Keratinocyte (primary cell): ENCODE measurements around the gene SYPL1. TPM values are rescaled to one million over a fixed set of nuclear protein-coding genes. Genes with fewer than 3 reads are reported as not detected.

Source experiments
- DNase-seq: peaks from one replicate; pipeline ENCODE4 v3.0.0-alpha.2; 2011; ENCODE audit warnings: low read depth, missing footprints, low spot score
- FAIRE-seq: peaks from 2 replicates; lab custom pipeline; 2011; peaks lifted over from hg19 to GRCh38; lab: Jason Lieb, UNC
- H2AFZ ChIP-seq: 2 replicates; pipeline ENCODE4 v1.6.0; 2012; ENCODE audit warnings: low read length, control low read depth, inconsistent platforms; ENCODE audit not compliant: control insufficient read depth
- H3K27ac ChIP-seq: 2 replicates; pipeline ENCODE4 v1.5.1; 2011; ENCODE audit warnings: low read length; ENCODE audit not compliant: control insufficient read depth, insufficient read depth
- H3K27me3 ChIP-seq: 3 replicates; pipeline ENCODE4 v1.6.0; 2011; ENCODE audit warnings: low read length; ENCODE audit not compliant: control insufficient read depth, insufficient read depth; ENCODE audit errors: extremely low read depth
- H3K36me3 ChIP-seq, 2 experiments: 2 replicates in 1 of 2; 3 replicates in 1 of 2; pipeline ENCODE4 v1.5.1; 2011; ENCODE audit warnings: low read length in 2 of 2, mild to moderate bottlenecking in 1 of 2; ENCODE audit not compliant: control insufficient read depth in 2 of 2, insufficient read depth in 2 of 2; ENCODE audit errors: extremely low read depth in 1 of 2
- H3K4me1 ChIP-seq: 3 replicates; pipeline ENCODE4 v1.5.1; 2011; ENCODE audit warnings: low read length; ENCODE audit not compliant: control insufficient read depth, insufficient read depth; ENCODE audit errors: extremely low read depth
- H3K4me2 ChIP-seq: 3 replicates; pipeline ENCODE4 v1.6.0; 2011; ENCODE audit warnings: low read depth, low read length; ENCODE audit not compliant: control insufficient read depth, insufficient read depth; ENCODE audit errors: extremely low read depth
- H3K4me3 ChIP-seq, 3 experiments: fragments of 200-600 bp in 1 of 3; sonication (generic) in 1 of 3; 2 replicates in 2 of 3; 3 replicates in 1 of 3; pipeline ENCODE4 v1.5.1; 2011 to 2016; ENCODE audit warnings: low read length in 3 of 3, mild to moderate bottlenecking in 3 of 3, control low read depth in 2 of 3, inconsistent platforms in 1 of 3, low read depth in 1 of 3, mixed read lengths in 1 of 3, mixed run types in 1 of 3, moderate library complexity in 1 of 3; ENCODE audit not compliant: control insufficient read depth in 2 of 3, insufficient read depth in 2 of 3; ENCODE audit errors: extremely low read depth in 1 of 3
- H3K79me2 ChIP-seq: 2 replicates; pipeline ENCODE4 v1.6.0; 2012; ENCODE audit warnings: low read length; ENCODE audit not compliant: control insufficient read depth, insufficient read depth
- H3K9ac ChIP-seq: 3 replicates; pipeline ENCODE4 v1.6.0; 2011; ENCODE audit warnings: low read length; ENCODE audit not compliant: control insufficient read depth, insufficient read depth; ENCODE audit errors: extremely low read depth
- H3K9me1 ChIP-seq: 3 replicates; pipeline ENCODE4 v1.6.0; 2011; ENCODE audit warnings: low read length; ENCODE audit not compliant: control insufficient read depth, insufficient read depth; ENCODE audit errors: extremely low read depth
- H3K9me3 ChIP-seq: 2 replicates; pipeline ENCODE4 v1.5.1; 2012; ENCODE audit warnings: low read depth, low read length; ENCODE audit not compliant: control insufficient read depth
- H4K20me1 ChIP-seq: 3 replicates; pipeline ENCODE4 v1.6.0; 2011; ENCODE audit warnings: low read length; ENCODE audit not compliant: control insufficient read depth, insufficient read depth; ENCODE audit errors: extremely low read depth
- EZH2 ChIP-seq: IDR thresholded peaks from one replicate; pipeline ENCODE4 v1.6.1; 2012; ENCODE audit warnings: inconsistent platforms, mild to moderate bottlenecking, low read length, moderate library complexity
- dilution Hi-C: fragments of 300-500 bp; cut with MboI; formaldehyde crosslinking; loops from one replicate; pipeline ENCODE4 v1.7.0; 2020; ENCODE audit warnings: low sequenced_read_pairs; ENCODE audit not compliant: extremely low pct_ligation_motif_present
- polyA minus RNA-seq, 3 experiments: library from RNA; depleted of rRNA, polyadenylated mRNA; stranded (reverse); fragments of >200 nt; gene quantifications; 1 replicate in 1 of 3; 2 replicates in 1 of 3; 3 replicates in 1 of 3; pipeline ENCODE4 v1.2.3, GENCODE V29; 2011
- polyA plus RNA-seq, 5 experiments: library from polyadenylated mRNA; depleted of rRNA in 3 of 5; stranded (reverse) in 3 of 5; stranded (forward) in 1 of 5; unstranded in 1 of 5; fragments of >200 nt; gene quantifications; 1 replicate in 1 of 5; 2 replicates in 3 of 5; 3 replicates in 1 of 5; pipeline versions ENCODE4 v1.2.1 to v1.2.3, GENCODE V29; 2011 to 2012; ENCODE audit warnings: missing spikeins in 2 of 5, low read depth in 1 of 5, low replicate concordance in 1 of 5
- TF ChIP-seq, protein P1 (sequence below), 3 experiments: IDR thresholded peaks in 1 of 3; conservative IDR thresholded peaks in 1 of 3; optimal IDR thresholded peaks in 1 of 3; 2 replicates in 2 of 3; 3 replicates in 1 of 3; pipeline versions ENCODE3 to v1.5.1; 2011; ENCODE audit warnings: low read length in 3 of 3, mild to moderate bottlenecking in 3 of 3, moderate library complexity in 2 of 3, control low read depth in 1 of 3, inconsistent platforms in 1 of 3; ENCODE audit not compliant: insufficient read depth in 2 of 3; ENCODE audit errors: extremely low read depth in 1 of 3

Gene SYPL1
- polyA plus RNA-seq, result 152 to 254 TPM (median 169 TPM) in 3 replicates
- polyA plus RNA-seq (2011; ENCODE audit: low read depth), result 23.2 TPM
- polyA plus RNA-seq (2011; cell fraction: cytosol; rRNA removed), result 84.0 and 178 TPM in 2 replicates
- polyA plus RNA-seq (2011; cell fraction: nucleus; rRNA removed), result 192 and 248 TPM in 2 replicates
- polyA plus RNA-seq (2012; ENCODE audit: low replicate concordance), result 104 and 146 TPM in 2 replicates
- polyA minus RNA-seq, result 60.7 to 198 TPM (median 188 TPM) in 3 replicates
- 101 TPM for polyA minus RNA-seq (2011; cell fraction: cytosol; rRNA and poly(A)+ RNA removed)
- polyA minus RNA-seq (2011; cell fraction: nucleus; rRNA and poly(A)+ RNA removed), result 91.1 and 162 TPM in 2 replicates

DNA sequence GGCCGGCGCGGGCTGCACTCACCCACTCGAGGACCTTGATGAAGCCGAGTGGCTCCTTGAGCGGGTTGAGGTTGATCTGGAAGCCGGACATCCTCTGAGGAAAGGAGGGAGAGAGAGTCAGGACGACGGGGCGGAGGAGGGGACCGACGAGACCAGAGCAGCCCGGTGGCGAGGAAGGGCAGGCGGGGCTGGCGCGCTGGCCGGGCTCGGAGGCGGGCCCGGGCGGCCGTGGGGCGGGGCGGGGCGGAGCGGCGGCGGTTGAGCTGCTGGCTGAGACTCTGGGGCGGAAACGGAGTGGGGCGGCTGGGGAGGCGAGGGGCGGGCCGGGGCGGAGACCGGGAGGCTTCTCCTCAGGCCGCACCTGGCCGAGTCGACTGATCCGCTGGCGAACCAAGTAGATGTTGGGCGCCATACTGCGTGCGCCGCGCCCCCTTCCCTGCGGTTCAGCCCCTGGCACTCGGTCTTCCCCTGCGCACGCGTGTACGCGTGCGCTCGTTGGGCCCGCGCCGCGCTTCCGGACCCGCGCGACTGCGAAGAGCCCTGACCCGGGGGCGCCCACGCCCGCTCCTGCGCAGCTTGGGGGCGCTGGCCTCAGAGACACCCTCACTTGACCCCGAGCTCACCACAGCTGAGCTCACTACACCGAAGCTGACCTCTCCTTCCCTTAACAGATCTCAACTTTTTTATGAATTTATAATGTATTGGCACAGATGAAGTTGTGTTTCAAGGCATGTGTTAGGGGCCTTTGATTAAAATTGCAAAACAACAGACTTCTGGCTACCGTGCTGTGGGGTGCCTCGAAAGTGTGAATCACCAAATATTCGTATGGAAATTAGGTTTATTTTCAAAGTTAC, at the start of gene SYPL1:
TSS of gene SYPL1 (minus strand) at position 195 of the 854 bp plus-strand sequence. CDS start at position 91, 104 bp downstream.
- DNase-seq, result peak; percentile 69
- H3K4me2 ChIP-seq, result peak within 1 kb of the TSS; percentile 76
- peaks cover 0 to 5% of the 10 kb centered on the region in 2 experiments for H3K36me3 ChIP-seq
- H3K9me3 ChIP-seq, result no peaks in the 10 kb centered on the region
- peaks cover 47% of the 10 kb centered on the region for H3K79me2 ChIP-seq
- H3K4me1 ChIP-seq, result peaks cover 22% of the 10 kb centered on the region
- TF ChIP-seq, protein P1, sequence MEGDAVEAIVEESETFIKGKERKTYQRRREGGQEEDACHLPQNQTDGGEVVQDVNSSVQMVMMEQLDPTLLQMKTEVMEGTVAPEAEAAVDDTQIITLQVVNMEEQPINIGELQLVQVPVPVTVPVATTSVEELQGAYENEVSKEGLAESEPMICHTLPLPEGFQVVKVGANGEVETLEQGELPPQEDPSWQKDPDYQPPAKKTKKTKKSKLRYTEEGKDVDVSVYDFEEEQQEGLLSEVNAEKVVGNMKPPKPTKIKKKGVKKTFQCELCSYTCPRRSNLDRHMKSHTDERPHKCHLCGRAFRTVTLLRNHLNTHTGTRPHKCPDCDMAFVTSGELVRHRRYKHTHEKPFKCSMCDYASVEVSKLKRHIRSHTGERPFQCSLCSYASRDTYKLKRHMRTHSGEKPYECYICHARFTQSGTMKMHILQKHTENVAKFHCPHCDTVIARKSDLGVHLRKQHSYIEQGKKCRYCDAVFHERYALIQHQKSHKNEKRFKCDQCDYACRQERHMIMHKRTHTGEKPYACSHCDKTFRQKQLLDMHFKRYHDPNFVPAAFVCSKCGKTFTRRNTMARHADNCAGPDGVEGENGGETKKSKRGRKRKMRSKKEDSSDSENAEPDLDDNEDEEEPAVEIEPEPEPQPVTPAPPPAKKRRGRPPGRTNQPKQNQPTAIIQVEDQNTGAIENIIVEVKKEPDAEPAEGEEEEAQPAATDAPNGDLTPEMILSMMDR (optimal IDR thresholded peaks at IDR 0.05 in 1 of 3, IDR thresholded peaks at IDR 0.05 in 1 of 3, conservative IDR thresholded peaks at IDR 0.05 in 1 of 3; ENCODE audit: extremely low read depth in 1 of 3, insufficient read depth in 2 of 3, low read length in 3 of 3), result peak in 1 of 3 experiments; percentile 2
- TF ChIP-seq EZH2, result no peak
- H2AFZ ChIP-seq, result peak within 1 kb of the TSS; percentile 92
- H3K9me1 ChIP-seq, result no peaks in the 10 kb centered on the region
- no peaks in the 10 kb centered on the region for H3K27me3 ChIP-seq
- H3K9ac ChIP-seq, result peak within 1 kb of the TSS; percentile 93
- H3K27ac ChIP-seq, result peak within 1 kb of the TSS; percentile 90
- peaks cover 12% of the 10 kb centered on the region for H4K20me1 ChIP-seq
- dilution Hi-C loops, result no loop called here
- FAIRE-seq, result no peak
- H3K4me3 ChIP-seq, result peak within 1 kb of the TSS; percentile 69 to 98 (median 78)

DNA sequence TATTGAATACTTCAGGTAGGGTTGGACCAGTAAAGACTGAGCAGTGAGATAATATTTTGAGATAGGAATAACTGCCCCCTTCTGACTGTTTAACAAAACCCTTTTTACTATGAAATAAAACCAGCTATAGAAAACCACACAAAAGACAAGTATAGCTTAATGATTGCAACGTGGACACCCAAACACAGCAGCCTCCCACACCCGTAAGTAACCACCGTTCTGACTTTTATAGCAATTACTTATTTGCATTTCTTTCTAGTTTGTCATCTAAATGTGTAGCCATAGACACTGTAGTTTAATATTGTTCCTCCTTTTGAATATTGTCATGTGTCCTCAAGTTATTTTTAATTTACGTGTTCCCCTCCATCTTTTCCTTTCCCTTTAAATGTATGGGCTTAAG, 42.9 kb upstream of the SYPL1 start:
- H3K4me3 ChIP-seq, result no peak overlapping the region
- H3K79me2 ChIP-seq, result no peaks in the 10 kb centered on the region
- no peak for TF ChIP-seq EZH2
- TF ChIP-seq, protein P1 (optimal IDR thresholded peaks at IDR 0.05 in 1 of 3, IDR thresholded peaks at IDR 0.05 in 1 of 3, conservative IDR thresholded peaks at IDR 0.05 in 1 of 3; ENCODE audit: extremely low read depth in 1 of 3, insufficient read depth in 2 of 3, low read length in 3 of 3), result no peak
- DNase-seq (no peak), FAIRE-seq (no peak)
- no peaks in the 10 kb centered on the region for H3K9me3 ChIP-seq
- H3K27me3 ChIP-seq, result peaks cover 7% of the 10 kb centered on the region
- dilution Hi-C loops, result no loop called here
- no peak overlapping the region for H3K4me2 ChIP-seq
- no peak overlapping the region for H3K27ac ChIP-seq
- peaks cover 9% of the 10 kb centered on the region for H3K4me1 ChIP-seq
- H3K36me3 ChIP-seq, result no peaks in the 10 kb centered on the region
- no peak overlapping the region for H3K9ac ChIP-seq
- H4K20me1 ChIP-seq, result no peaks in the 10 kb centered on the region
- no peaks in the 10 kb centered on the region for H3K9me1 ChIP-seq
- H2AFZ ChIP-seq, result no peak overlapping the region
